GM19240 (cell line): ENCODE results near the gene CDKN1C.

Experiments used
- DNase-seq: peaks from one replicate; pipeline ENCODE4 v3.0.0; 2011; ENCODE audit warnings: low spot score; ENCODE audit not compliant: insufficient read length

Gene CDKN1C

DNA sequence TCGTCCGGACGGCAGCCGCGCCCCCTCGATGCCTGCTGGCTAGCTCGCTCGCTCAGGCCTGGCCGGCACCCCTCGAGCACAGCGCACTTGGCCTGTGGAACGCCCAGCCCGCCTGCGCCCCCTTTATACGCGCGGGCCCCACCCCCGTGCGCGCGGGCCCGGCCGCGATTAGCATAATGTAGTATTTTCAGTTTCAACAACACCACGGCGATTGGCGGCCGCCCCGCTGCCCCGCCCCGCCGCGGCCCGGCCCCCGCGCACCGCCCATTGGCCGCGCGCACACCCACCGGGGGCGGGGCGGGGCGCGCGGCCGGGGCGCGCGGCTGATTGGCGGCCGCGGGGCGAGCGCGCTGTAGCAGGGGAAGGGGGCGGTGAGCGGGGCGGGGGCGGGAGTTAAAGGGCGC is at the start of gene CDKN1C:
Gene CDKN1C (minus strand): TSS at position 98 of the 404 bp plus-strand sequence. CDS start 319 bp downstream, outside the sequence.
- DNase-seq = peak; percentile 93

DNA sequence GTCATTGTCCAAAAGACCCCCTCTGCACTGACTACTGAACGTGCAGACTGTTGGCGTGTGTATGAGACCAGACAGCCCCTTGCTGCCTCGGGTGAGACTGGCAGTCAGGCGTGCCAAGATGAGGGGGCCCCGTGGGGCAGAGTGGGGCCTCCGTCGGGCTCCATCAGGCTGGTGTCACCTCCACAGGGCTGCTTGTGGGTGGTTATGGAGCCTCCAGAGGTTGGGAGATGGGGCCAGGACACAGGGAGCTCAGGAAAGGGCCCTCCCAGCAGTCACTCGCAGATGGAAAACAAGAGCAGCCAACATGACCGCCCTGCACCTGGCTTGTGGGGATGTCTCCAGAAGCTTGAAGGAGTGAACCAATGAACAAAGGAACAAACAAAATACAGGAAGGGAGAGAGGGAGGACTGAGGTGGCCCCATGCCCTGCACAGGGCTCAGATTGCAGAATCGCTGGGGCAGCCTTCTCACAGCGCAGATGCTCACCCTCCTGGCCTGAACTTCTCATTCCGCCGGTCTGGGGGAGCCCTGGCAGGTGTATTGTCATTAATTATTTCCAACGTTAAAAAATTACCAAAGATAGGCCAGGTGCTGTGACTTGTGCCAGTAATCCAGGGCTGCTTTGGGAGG is 49.1 kb upstream of the CDKN1C start:
- no peak for DNase-seq

DNA sequence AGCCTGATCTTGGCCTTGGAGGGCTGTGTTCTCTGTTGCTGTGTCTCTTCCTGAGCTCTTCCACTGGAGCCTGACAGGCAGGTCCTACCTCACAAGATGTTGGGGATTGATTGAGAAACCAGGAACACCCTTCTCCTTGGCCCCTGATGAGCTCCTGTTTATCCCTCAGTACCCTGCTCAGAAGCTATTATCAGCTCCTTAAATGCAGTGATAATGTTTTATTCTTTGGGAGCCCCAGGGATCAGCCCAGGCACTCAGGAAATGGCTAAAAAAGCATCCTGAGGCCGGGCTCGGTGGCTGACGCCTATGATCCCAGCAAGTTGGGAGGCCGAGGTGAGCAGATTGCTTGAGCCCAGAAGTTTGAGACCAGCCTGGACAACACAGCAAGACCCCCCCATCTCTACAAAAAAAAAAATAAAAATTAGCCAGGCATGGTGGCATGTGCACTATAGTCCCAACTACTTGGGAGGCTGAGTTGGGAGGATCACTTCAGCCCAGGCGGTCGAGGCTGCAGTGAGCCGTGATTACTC is 48.5 kb upstream of the CDKN1C start:
- no peak for DNase-seq

- DNase-seq = no peak
These were observed 47.9 kb upstream of the CDKN1C start for GRCh38 chr11:2933375-2934020.

DNA sequence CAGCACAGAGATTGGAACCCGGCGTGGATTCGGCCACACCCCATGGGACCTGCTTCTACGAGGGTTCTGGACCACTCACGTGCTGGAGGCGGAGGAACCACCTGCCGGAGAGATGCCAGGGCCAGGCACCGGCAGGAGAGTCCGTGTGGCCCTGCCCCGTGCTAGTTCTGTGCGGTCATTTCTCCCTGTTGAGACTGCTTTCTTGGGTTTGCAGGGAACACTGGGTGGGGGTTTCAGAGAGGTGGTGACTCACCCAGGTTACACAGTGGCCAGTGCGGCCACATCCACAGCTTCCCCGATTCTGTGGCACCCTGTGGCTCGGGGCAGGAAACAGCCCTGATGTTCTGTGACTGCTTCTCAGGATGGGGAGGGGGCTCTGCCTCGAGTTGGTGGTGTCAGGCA is 47.3 kb upstream of the CDKN1C start:
- DNase-seq = no peak

GRCh38 chr11:2931771-2932738 is 46.5 kb upstream of the CDKN1C start:
- DNase-seq = no peak

DNA sequence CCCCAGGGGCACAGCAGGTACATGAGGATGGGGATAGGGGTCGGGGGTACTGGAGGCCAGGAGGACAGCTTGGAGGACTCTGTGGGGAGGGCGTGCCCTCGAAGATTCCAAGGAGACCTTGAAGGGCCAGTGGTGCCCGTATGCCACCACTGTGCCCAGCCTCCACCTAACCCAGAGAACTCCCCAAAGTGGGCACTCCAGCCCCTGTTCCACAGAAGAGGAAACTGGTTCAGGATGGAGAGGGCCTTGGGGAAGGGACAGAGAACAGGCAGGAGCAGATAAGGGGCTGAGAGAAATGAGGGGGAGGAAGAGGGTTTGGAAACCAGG is 45.8 kb upstream of the CDKN1C start:
- DNase-seq = no peak

DNA sequence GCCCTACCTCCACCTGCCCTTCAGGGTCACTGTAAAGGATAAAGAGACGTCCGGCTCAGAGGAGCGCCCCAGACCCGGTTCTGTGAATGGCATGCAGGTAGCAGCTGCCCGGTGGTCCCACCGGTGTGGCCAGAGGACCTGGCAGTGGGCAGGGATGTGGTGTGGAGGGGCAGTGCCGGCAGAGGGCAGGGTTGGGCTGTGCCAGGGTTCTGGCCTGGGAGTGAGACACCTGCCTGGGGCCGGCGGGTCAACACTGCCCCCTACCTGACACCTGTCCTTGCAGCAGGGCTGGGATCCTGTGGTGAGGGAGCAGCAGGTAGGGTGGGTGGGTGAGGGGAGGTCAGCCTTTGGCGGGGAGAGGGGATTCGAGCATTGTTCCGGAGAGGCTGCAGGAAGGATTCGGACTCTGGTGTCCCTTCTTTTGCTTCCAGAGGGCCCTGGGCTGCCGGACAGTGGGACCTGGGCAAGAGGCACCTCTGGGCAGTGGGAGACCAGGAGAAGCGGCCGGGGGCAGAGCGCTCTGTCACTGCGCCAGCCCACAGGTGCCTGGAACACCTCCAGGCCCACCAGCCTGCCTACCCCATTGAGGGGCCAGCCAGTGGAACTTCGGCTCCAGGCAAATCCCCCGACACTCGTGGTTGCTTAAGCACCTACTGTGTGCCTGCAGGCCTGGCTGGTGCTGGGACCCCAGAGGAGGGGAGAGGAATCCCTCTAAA is 45.3 kb upstream of the CDKN1C start:
- peak; percentile 67 for DNase-seq

- peak; percentile 82 for DNase-seq
These were observed 44.6 kb upstream of the CDKN1C start for GRCh38 chr11:2929950-2930703.

GRCh38 chr11:2929531-2929949 is 44.0 kb upstream of the CDKN1C start:
- DNase-seq = no peak

DNA sequence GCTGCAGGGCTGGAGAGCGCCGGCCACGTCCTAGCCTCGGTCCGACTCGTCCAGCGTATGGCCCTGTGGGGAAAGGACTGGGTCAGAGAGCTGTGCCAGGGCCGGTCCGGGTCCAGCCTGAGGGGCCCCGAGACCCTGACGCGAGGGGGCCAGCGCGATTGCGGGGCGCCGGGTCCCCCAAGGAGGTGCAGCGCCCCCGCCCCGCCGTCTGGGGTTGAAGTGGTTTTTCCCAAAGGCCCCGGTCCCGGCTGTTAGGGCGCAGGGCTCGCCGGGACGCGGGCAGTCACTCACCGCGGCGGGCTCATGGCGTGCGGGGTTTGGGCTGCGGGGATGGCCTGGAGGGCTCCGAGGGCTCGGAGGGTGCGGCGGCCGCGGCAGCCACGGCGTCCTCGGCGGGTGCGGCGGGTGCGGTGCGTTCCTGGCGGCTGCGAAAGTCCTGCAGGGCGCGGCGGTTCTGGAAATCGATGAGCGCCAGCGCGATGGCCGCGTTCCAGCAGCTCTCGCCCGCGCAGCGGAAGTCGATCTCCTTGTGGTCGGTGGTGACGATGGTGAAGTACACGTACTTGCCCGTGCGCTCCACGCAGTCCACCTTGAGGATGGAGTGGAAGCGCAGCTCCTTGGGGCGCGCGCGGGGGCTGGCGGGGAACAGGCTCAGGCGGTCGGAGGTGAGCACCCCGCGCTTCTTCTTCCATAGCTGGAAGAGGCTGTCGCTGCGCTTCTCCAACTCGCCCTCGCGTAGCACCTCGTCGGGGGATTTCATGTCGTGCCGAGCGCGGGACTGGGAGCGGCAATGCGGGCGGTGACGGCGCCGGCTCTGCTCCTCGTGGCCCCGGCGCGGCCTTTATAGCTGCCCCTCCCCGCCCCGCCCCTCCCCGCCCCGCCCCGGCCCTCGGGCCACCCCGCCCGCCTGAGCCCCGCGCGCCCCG is 43.3 kb upstream of the CDKN1C start, which contains the start of gene PHLDA2:
Gene PHLDA2 (minus strand): TSS at position 816 of the 926 bp plus-strand sequence. CDS start 56 bp downstream, at position 760.
- DNase-seq = no peak

DNA sequence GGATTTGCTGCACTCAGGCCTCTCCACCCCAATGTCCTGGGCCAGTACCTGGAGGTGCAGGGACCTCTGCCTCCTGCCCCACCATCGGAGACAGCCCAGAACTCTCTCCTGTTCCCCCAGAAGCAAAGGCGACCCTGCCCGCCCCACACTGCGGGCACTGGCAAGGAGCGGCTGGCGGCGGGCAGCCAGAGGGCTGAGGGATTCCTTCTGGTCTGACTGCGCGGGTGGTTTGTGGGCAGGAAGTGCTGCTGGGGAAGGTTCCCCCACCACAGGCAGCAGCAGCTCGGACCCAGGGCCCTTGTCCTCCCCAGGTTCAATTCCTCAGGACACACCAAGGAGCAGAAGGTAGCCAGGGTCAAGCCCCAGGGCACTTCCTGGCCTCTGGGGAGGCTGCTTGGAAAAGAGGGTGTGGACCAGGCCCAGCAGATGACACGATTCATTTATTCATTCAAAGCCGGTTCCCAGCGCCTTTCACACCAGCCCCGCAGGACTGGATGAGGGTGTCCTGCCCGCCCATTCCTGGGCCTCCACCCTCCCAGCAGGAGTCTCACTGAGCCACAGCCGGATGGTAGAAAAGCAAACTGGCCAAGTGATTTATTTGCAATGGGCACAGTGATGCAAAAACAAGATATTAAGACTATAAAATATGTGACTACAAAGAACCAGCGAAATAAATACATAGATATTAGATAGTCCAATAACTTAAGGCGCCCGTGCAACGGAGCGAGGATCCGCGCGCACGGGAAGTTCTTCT is 42.5 kb upstream of the CDKN1C start:
- no peak for DNase-seq

GRCh38 chr11:2927121-2927800 is 41.7 kb upstream of the CDKN1C start:
- no peak for DNase-seq

GRCh38 chr11:2926611-2927051 is 41.1 kb upstream of the CDKN1C start:
- no peak for DNase-seq

DNA sequence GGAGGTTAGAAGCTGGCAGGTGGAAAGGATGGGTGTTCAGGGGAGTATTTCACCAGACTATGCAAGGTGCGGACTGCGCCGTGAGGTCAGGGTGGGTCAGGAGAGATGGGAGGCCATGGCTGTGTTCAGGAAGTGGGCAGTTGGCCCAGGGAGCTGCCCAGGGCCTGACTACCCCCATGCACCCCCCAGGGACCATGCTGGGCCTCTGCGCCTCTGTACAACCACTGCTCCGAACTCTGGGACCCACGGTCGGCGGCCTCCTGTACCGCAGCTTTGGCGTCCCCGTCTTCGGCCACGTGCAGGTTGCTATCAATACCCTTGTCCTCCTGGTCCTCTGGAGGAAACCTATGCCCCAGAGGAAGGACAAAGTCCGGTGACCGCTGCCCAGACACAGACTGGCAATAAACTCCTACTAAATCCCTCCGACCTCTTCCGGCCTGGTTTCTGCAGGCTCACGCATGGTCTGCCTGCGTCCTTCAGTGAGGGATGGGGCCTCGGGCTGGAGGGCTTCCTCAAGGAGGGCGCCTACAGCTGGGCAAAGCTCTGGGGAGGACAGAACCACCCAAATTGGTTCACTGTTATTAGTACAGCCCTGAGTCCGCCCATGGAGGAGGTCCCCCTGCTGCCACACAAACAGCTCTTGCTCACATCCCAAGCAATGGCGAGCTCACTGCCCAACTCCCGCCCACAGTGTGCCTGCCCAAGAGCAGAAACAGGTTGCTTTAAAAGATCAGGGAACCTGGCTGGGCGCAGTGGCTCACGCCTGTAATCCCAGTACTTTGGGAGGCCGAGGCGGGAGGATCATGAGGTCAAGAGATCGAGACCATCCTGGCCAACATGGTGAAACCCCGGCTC is 39.5 kb upstream of the CDKN1C start:
- DNase-seq = no peak

DNA sequence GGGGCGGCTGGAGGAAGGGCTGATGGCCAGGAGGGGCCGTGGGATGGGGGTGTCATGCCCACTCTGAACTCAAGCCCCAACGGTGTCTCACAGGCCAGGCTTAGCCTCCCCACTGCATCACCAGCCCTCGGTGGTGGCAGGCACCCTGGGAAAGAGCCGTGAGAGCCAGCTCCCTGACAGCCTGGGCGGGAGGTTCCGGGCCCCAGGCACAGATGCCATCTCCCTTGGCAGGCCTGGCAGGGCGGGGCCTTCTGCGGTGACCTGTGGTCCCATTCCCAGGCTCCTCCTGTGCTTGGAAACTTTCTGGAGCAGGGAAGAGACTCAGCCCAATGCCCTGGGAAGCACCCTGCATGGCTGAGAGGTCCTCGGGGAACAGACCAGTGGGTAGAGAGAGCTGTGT is 38.8 kb upstream of the CDKN1C start:
- no peak for DNase-seq
